GM21723 (cell line): Measurements from ENCODE around the gene PTBP2.
"Not testable (repeated sequence)": the region's sequence is repeated elsewhere in the genome, so short reads cannot be mapped to it uniquely, and the experiment has no call there.

Experiments
- ATAC-seq: cut with Tn5 transposase; IDR thresholded peaks from one replicate; pipeline ENCODE4 v1.9.1; 2021; ENCODE audit warnings: mild to moderate bottlenecking, moderate library complexity; ENCODE audit not compliant: unreplicated experiment

The PTBP2 gene

DNA sequence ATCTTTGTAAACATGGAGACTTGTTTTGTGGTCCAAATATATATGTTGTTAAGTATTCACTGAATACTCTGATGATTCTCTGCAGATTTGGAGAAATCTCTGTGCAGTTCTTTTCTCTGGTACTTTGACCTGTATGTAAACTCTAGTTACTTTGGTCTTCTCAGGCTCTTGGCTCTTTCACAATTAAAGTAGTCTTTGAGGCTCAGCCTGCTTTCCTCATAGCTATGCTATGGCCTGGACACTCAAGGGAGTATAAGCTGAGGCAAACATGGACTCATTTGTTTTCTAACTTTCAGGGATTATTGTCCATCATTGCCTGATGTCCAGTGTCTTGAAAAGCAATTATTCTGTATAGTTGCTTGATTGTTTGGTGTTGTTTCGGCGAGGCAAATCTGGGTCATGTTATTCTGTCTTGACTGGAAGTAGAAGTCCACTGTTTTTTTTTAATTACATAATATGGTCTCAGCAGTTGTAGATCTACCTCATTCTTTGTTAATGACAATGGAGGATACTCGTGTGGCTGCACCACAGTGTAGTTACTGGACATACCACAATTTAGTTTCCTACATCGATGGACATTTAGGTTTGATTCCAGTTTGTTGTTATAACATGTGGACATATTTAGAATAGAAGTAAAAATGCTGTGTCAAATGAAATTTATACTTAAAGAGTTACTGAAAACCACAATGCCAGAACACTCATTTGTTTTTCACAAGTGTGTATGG lies 9.2 kb downstream of the PTBP2 start:
- no peak for ATAC-seq

- ATAC-seq = no peak
Observed at GRCh38 chr1:96741335-96741734, 19.8 kb downstream of the PTBP2 start.

DNA sequence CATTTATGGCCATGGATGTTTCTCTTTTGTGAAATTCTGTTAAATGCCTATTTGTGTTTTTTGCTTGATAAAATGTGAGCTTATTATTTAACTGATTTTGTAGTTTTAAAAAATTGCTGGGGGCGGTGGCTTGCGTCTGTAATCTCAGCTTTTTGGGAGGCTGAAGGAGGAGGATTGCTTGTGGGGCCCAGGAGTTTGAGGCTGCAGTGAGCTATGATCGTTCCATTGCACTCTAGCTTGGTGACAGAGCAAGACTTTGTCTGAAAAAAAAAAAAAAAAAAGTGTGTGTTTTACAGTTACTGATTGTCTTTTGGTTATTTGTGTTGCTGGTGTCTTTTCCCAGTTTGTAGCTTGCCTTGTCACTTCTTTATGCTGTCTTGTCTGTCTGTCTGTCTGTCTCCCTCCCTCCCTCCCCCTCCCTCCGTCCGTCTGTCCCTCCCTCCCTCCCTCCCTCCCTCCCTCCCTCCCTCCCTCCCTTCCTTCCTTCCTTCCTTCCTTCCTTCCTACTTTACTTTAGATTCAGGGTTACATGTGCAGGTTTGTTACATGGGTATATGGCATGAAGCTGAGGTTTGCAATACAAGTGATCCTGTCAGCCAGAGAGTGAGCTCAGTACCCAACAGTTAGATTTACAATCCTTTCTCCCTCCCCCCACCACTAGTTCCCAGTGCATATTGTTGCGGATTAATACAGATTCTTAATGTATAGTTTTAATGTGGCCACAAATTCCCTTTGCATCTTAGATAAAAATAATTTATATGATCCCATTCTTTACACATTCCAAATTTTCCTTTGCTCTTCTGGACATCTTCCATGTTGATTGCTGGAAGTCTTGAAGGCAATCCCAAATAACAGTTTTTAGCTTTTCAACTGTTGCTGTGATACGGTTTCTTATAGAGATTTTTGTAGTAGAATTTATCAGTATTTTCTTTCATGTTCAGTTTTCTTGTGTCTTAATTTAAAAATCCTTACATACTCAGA lies 25.1 kb downstream of the PTBP2 start:
- no peak for ATAC-seq

GRCh38 chr1:96747565-96747964 lies 26.0 kb downstream of the PTBP2 start:
- ATAC-seq = no peak

DNA sequence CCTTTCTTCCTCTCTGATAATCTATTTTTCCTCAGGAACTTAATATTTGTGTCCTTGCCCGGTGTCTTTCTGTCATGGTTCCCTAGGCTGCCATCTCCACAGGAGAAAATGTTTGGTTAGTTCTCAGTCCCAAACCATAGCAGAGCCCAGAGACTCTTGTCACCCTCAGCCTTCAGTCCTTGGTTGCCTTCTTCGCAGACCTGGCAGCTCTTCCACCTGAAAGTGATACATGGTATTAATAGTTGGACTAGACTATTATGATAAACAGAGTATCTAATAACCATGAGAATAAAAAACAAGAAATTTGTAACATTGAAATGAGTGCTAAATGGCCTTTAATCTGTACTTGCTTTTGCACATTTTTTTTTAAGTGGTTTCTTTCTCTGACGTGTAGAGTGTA lies 26.5 kb downstream of the PTBP2 start:
- ATAC-seq = no peak

- ATAC-seq = no peak
Observed at GRCh38 chr1:96749618-96750017, 28.0 kb downstream of the PTBP2 start.

- ATAC-seq = no peak
Observed at GRCh38 chr1:96752394-96752793, 30.8 kb downstream of the PTBP2 start.

GRCh38 chr1:96756789-96757188 lies 35.2 kb downstream of the PTBP2 start:
- ATAC-seq = no peak

DNA sequence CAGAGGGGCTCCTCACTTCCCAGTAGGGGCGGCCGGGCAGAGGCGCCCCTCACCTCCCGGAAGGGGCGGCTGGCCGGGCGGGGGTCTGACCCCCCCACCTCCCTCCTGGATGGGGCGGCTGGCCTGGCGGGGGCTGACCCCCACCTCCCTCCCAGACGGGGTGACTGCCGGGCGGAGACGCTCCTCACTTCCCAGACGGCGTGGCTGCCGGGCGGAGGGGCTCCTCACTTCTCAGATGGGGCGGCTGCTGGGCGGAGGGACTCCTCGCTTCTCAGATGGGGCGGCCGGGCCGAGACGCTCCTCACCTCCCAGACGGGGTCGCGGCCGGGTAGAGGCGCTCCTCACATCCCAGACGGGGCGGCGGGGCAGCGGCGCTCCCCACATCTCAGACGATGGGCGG lies 41.0 kb downstream of the PTBP2 start:
- not testable (repeated sequence) for ATAC-seq

DNA sequence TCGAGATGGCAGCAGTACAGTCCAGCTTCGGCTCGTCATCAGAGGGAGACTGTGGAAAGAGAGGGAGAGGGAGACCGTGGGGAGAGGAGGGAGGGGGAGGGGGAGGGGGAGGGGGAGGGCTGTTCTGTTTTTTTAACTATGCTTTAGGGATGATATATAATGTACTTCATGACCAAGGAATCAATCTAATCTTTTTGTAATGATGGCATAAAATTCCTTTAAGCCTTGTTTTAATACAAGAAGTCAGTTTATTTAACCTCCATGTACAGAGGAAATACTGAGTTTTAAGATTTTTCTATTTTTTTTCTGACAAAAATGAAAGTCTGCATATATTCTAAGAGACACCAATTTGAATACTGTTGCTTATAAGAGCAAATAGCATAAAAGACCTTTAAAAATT lies 41.9 kb downstream of the PTBP2 start:
- ATAC-seq = no peak

GRCh38 chr1:96764469-96764868 lies 42.9 kb downstream of the PTBP2 start:
- ATAC-seq = no peak

GRCh38 chr1:96771847-96772246 lies 50.3 kb downstream of the PTBP2 start:
- no peak for ATAC-seq

DNA sequence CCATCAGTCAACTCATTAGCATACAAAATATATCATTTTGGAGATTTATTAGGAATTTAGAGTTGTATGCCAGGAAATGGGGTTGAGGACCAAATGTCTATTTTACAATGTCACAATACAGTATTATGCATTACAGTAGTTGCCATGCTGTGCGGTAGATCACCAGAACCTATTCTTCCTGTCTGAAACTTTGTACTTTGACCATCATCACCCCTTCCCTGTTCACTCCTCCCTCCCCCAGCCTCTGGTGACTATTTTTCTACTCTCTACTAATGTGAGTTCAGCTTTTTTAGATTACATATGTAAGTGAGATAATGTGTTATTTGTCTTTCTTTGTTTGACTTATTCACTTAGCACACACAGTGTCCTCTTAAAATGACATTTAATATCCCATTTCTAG lies 50.8 kb downstream of the PTBP2 start:
- no peak for ATAC-seq

DNA sequence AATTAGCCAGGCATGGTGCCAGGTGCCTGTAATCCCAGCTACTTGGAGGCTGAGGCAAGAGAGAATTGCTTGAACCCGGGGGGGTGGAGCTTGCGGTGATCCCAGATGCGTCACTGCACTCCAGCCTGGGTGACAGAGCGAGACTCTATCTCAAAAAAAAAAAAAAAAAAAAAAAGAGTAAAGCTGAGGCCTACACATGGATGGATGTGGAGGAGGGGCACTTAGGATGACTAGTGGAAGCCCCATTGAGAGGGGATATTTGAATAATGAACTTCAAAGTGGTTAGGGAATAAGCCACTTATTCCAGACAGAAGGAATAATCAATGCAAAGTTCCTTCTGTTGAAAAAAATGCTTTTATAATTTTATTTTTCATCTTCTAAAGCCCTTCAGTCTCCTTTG lies 51.4 kb downstream of the PTBP2 start:
- no peak for ATAC-seq

DNA sequence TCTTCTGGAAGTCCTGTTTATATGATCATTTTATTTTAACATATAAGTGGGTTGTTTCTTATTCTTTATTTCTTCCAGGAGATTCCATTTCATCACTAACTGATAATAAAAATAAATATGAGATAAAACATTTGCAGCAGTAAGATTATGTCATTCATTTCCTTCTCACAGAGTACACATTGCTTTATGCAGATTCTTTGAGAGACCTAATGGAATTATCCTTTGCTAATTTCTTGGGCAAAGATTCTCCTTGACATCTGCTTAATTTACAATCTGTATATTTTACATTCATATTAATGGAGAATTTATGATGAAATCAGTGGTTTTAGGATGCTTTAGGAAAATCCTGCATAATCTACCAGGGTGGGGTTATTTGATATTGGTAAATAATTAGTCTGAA lies 60.6 kb downstream of the PTBP2 start:
- no peak for ATAC-seq

DNA sequence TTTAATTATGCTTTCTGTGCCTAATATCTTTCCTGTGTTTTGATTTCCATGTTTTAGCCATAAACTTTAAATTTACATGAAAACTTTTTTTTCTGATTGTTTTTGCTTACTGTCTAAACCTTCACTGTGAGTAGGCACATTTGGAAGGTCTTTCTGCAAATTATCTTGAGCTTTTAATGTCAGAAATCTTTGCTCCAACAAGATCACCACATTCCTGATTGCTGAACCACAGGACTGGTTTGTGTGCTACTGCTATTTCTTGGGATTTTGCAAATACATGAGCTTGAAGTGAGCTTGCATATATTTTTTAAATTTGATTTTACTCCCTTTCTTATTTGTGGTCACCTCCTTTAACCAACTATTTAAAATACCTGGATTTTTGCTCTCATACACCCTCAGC lies 61.3 kb downstream of the PTBP2 start:
- no peak for ATAC-seq

DNA sequence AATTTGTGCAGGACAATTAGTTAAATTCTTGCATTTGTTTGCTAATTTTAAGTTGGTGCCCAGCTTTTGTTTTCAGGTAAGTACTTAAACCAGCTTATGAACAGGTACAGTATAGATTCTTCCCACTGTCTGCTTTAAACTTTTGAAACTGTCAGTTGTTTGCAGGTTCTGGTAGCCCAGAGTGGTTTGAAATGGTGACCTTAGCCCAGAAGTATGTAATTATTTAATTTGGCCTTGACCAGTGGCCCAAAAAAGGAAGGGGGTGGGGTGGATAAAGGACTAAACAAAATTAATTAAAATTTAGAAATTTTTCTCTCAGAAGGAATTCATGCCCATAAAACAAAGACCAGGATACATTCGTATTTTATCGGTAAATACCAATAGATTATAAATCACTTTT lies 69.0 kb downstream of the PTBP2 start:
- no peak for ATAC-seq

- ATAC-seq = no peak
Observed at GRCh38 chr1:96792220-96792619, 70.6 kb downstream of the PTBP2 start.

GRCh38 chr1:96801696-96802095 lies 80.1 kb downstream of the PTBP2 start:
- not testable (repeated sequence) for ATAC-seq

GRCh38 chr1:96804648-96805047 lies 83.1 kb downstream of the PTBP2 start:
- ATAC-seq = no peak

DNA sequence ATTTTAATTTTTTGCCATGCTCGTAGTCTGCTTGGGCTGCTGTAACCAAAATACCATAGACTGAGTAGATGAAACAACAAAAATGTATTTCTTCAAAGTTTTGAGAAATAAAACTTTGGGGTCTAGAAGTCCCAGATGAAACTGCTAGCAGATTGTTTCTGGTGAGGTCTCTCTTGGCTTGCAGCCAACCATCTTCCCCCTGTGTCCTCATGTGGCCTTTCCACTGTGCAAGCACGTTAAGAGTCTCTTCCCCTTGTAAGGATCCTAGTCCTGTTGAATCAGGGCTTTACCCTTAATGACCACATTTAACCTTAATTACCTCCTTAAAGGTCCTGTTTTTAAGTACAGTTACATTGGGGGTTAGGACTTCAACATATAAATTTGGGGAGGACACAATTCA lies 86.6 kb downstream of the PTBP2 start:
- no peak for ATAC-seq

GRCh38 chr1:96815914-96816313 lies 94.3 kb downstream of the PTBP2 start:
- no peak for ATAC-seq
